PC-3 (cell line): ENCODE measurements around the gene DCAF7. TPM values are rescaled to one million over a fixed set of nuclear protein-coding genes. Genes with fewer than 3 reads are reported as not detected.
A peak's percentile ranks its signal among the peaks of the same experiment; 100 is the strongest.

Source experiments
- ATAC-seq: fragments of 200-7000 bp; cut with Tn5 transposase; 2 replicates; pipeline ENCODE4 v1.9.1; 2020; ENCODE audit warnings: mild to moderate bottlenecking, moderate library complexity
- BruUV-seq: library from RNA; stranded (reverse); fragments of 400-500 nt; replicated peaks from 2 replicates; lab custom pipeline; 2021; lab: Mats Ljungman, UMichigan
- CTCF ChIA-PET: fragments of 300-600 bp; sonication (Branson Sonifier 250); formaldehyde crosslinking; loops from one replicate; lab custom pipeline; 2022; ENCODE audit warnings: antibody characterized with exemption; lab: Charles Lee
- POLR2A ChIA-PET: fragments of 300-600 bp; sonication (Branson Sonifier 250); formaldehyde crosslinking; loops from one replicate; lab custom pipeline; 2022; ENCODE audit warnings: antibody characterized with exemption; ENCODE audit not compliant: unreplicated experiment; lab: Charles Lee
- DNase-seq: peaks from one replicate; pipeline ENCODE4 v3.0.0-alpha.2; 2015
- H2AFZ ChIP-seq: fragments of 300-600 bp; sonication (generic); 2 replicates; pipeline ENCODE4 v1.6.0; 2016; ENCODE audit warnings: antibody characterized with exemption, low read length
- H3F3A ChIP-seq: fragments of 300-600 bp; sonication (generic); one replicate; pipeline ENCODE4 v1.6.0; 2017; ENCODE audit warnings: antibody characterized with exemption, low read length, control low read depth, mild to moderate bottlenecking; ENCODE audit not compliant: unreplicated experiment
- H3K27ac ChIP-seq: fragments of 300-600 bp; sonication (generic); 2 replicates; pipeline ENCODE4 v1.5.1; 2016; ENCODE audit warnings: mild to moderate bottlenecking, low read length
- H3K27me3 ChIP-seq: fragments of 300-600 bp; sonication (generic); 2 replicates; pipeline ENCODE4 v1.6.1; 2016; ENCODE audit warnings: low read length, mixed read lengths
- H3K36me3 ChIP-seq: fragments of 300-600 bp; sonication (generic); 2 replicates; pipeline ENCODE4 v1.6.1; 2016; ENCODE audit warnings: low read depth, mixed run types, low read length, mixed read lengths
- H3K4me1 ChIP-seq: fragments of 300-600 bp; sonication (generic); 2 replicates; pipeline ENCODE4 v1.5.1; 2016; ENCODE audit warnings: low read length; ENCODE audit not compliant: insufficient read depth
- H3K4me2 ChIP-seq: fragments of 300-600 bp; sonication (generic); 2 replicates; pipeline ENCODE4 v1.6.0; 2016; ENCODE audit warnings: low read length
- H3K4me3 ChIP-seq: fragments of 300-600 bp; sonication (generic); 2 replicates; pipeline ENCODE4 v1.5.1; 2016; ENCODE audit warnings: mild to moderate bottlenecking, low read length, mixed read lengths
- H3K79me2 ChIP-seq: fragments of 300-600 bp; sonication (generic); 2 replicates; pipeline ENCODE4 v1.6.1; 2017; ENCODE audit warnings: low read length, mixed read lengths
- H3K9ac ChIP-seq: fragments of 300-600 bp; sonication (generic); 2 replicates; pipeline ENCODE4 v1.6.0; 2016; ENCODE audit warnings: mild to moderate bottlenecking, low read length
- H3K9me2 ChIP-seq: fragments of 300-600 bp; sonication (generic); replicated peaks from 2 replicates; pipeline ENCODE4 v1.6.1; 2016; ENCODE audit warnings: mixed run types, low read length, mixed read lengths
- H3K9me3 ChIP-seq: fragments of 300-600 bp; sonication (generic); 2 replicates; pipeline ENCODE4 v1.6.1; 2016; ENCODE audit warnings: low read length, mixed read lengths
- H4K20me1 ChIP-seq: fragments of 300-600 bp; sonication (generic); 2 replicates; pipeline ENCODE4 v1.6.1; 2016; ENCODE audit warnings: low read length, mixed read lengths
- CTCF ChIP-seq: fragments of 300-600 bp; sonication (generic); conservative IDR thresholded peaks from 2 replicates; pipeline ENCODE4 v1.5.1; 2017; ENCODE audit warnings: antibody characterized with exemption, low read depth, mild to moderate bottlenecking, low read length
- EZH2 ChIP-seq: fragments of 300-600 bp; sonication (generic); IDR thresholded peaks from one replicate; pipeline ENCODE4 v1.6.1; 2017; ENCODE audit warnings: antibody characterized with exemption, mild to moderate bottlenecking, low read length; ENCODE audit not compliant: unreplicated experiment
- EZH2phosphoT487 ChIP-seq: fragments of 300-600 bp; sonication (generic); IDR thresholded peaks from 2 replicates; pipeline ENCODE4 v1.6.1; 2018; ENCODE audit warnings: mild to moderate bottlenecking, antibody characterized with exemption, low read length, borderline replicate concordance
- intact Hi-C: fragments of 100-400 bp; cut with micrococcal nuclease; formaldehyde crosslinking; loops from 2 replicates; pipeline ENCODE4 v1.9.0; 2023
- total RNA-seq: library from RNA; depleted of rRNA; stranded (reverse); fragments of >200 nt; gene quantifications from 2 replicates; pipeline ENCODE4 v1.2.3, GENCODE V29; 2014

Gene DCAF7
- total RNA-seq, 1 experiment from 2014 or later: 46.5 TPM

GRCh38 chr17:63621229-63621683, 71.0 kb downstream of the DCAF7 start:
- no peaks in the 10 kb centered on the region for H3F3A ChIP-seq
- peaks cover 33% of the 10 kb centered on the region for H3K79me2 ChIP-seq
- POLR2A ChIA-PET: no interaction called here
- BruUV-seq: TSS peak; percentile 89
- no peak for DNase-seq
- H3K9me2 ChIP-seq: no peaks in the 10 kb centered on the region
- peaks cover 28% of the 10 kb centered on the region for H3K4me1 ChIP-seq
- H3K36me3 ChIP-seq: no peaks in the 10 kb centered on the region
- H3K4me3 ChIP-seq: peak overlapping the region; percentile 79
- peak overlapping the region; percentile 11; the same call in 1 of the 2 replicates for H3K27ac ChIP-seq
- intact Hi-C loops: loop anchor here (5.0 kb wide), 2 partner anchors 76 to 121 kb away; partner anchors contain the start of gene STRADA
- ATAC-seq: no peak
- H3K9ac ChIP-seq: peak overlapping the region; percentile 80
- peak overlapping the region; percentile 94 for H3K4me2 ChIP-seq
- H4K20me1 ChIP-seq: 0 out of 2 replicates have a peak, but pooled peaks cover 4% of the 10 kb centered on the region
- CTCF ChIA-PET: interaction anchor here (0.9 to 1.5 kb wide), 3 partner anchors 9 to 176 kb away, joined by 3 to 16 read pairs (median 3); no protein-coding TSS in a partner anchor
- peak overlapping the region; percentile 93 for H2AFZ ChIP-seq
- H3K27me3 ChIP-seq: no peaks in the 10 kb centered on the region
- TF ChIP-seq CTCF (no peak), EZH2phosphoT487 (no peak), EZH2 (no peak)
- no peaks in the 10 kb centered on the region for H3K9me3 ChIP-seq

- H3K27me3 ChIP-seq: no peaks in the 10 kb centered on the region
- no peaks in the 10 kb centered on the region for H3K36me3 ChIP-seq
- BruUV-seq: no TSS peak
- H3K9me2 ChIP-seq: no peaks in the 10 kb centered on the region
- H2AFZ ChIP-seq: peak within 1 kb of the TSS; percentile 93
- H4K20me1 ChIP-seq: 0 out of 2 replicates have a peak, but pooled peaks cover 4% of the 10 kb centered on the region
- DNase-seq (peak; percentile 100), ATAC-seq (peak; percentile 86)
- H3K9me3 ChIP-seq: no peaks in the 10 kb centered on the region
- peak within 1 kb of the TSS; percentile 82 for H3K4me3 ChIP-seq
- H3F3A ChIP-seq: no peaks in the 10 kb centered on the region
- ChIA-PET POLR2A (interaction anchor here (0.6 kb wide), 5 partner anchors 20 to 190 kb away, joined by 3 to 23 read pairs (median 6); no protein-coding TSS in a partner anchor), CTCF (interaction anchor here (0.5 to 1.5 kb wide), 7 partner anchors 10 to 798 kb away, joined by 3 to 16 read pairs (median 4); partner anchors contain the start of gene CYB561)
- peak within 1 kb of the TSS; percentile 80 for H3K9ac ChIP-seq
- intact Hi-C loops: loop anchor here (5.0 kb wide), 2 partner anchors 75 to 120 kb away; partner anchors contain the start of gene STRADA
- H3K27ac ChIP-seq: peak within 1 kb of the TSS; percentile 11; the same call in 1 of the 2 replicates
- TF ChIP-seq EZH2phosphoT487: no peak
- H3K79me2 ChIP-seq: peaks cover 40% of the 10 kb centered on the region
- peak within 1 kb of the TSS; percentile 94 for H3K4me2 ChIP-seq
- peaks cover 27% of the 10 kb centered on the region for H3K4me1 ChIP-seq
Measured at GRCh38 chr17:63621684-63622573, 71.7 kb downstream of the DCAF7 start, which contains the start of gene MAP3K3. Gene MAP3K3, plus strand, starts transcription at chr17:63622417. Its CDS starts 343 bp downstream, at chr17:63622760.
